OCI-LY1 (cell line): Measurements from ENCODE around the gene SLC22A15.
"Not testable (repeated sequence)": the region's sequence is repeated elsewhere in the genome, so short reads cannot be mapped to it uniquely, and the experiment has no call there.

Source experiments
- H2AFZ ChIP-seq: fragments of 200-600 bp; sonication (generic), shearing (Covaris generic); 2 replicates; pipeline ENCODE4 v1.6.0; 2014; ENCODE audit warnings: antibody characterized with exemption, mild to moderate bottlenecking, low read length
- H3F3A ChIP-seq: fragments of 200-600 bp; sonication (generic), shearing (Covaris generic); 2 replicates; pipeline ENCODE4 v1.6.0; 2014; ENCODE audit warnings: mild to moderate bottlenecking, antibody characterized with exemption, low read length, moderate library complexity; ENCODE audit not compliant: insufficient read depth
- H3K27ac ChIP-seq: fragments of 200-600 bp; sonication (generic); 2 replicates; pipeline ENCODE4 v1.5.1; 2014; ENCODE audit warnings: low read length, mixed run types, mild to moderate bottlenecking, low read depth; ENCODE audit not compliant: poor library complexity, severe bottlenecking
- H3K27me3 ChIP-seq: fragments of 200-600 bp; sonication (generic); 2 replicates; pipeline ENCODE4 v1.6.0; 2014; ENCODE audit warnings: antibody characterized with exemption, mild to moderate bottlenecking, low read length, moderate library complexity; ENCODE audit not compliant: insufficient read depth
- H3K36me3 ChIP-seq: fragments of 200-600 bp; sonication (generic); 2 replicates; pipeline ENCODE4 v1.6.1; 2014; ENCODE audit warnings: mild to moderate bottlenecking, antibody characterized with exemption, low read length, moderate library complexity, mixed read lengths; ENCODE audit not compliant: insufficient read depth
- H3K4me1 ChIP-seq: fragments of 200-600 bp; sonication (generic); 2 replicates; pipeline ENCODE4 v1.5.1; 2014; ENCODE audit warnings: mild to moderate bottlenecking, low read length, moderate library complexity; ENCODE audit not compliant: insufficient read depth, severe bottlenecking
- H3K4me2 ChIP-seq: fragments of 200-600 bp; sonication (generic), shearing (Covaris generic); 2 replicates; pipeline ENCODE4 v1.6.1; 2014; ENCODE audit warnings: low read length
- H3K4me3 ChIP-seq: fragments of 200-600 bp; sonication (generic); 2 replicates; pipeline ENCODE4 v1.5.1; 2014; ENCODE audit warnings: low read length, low read depth, mild to moderate bottlenecking, mixed read lengths; ENCODE audit not compliant: poor library complexity, severe bottlenecking
- H3K79me2 ChIP-seq: fragments of 200-600 bp; shearing (Covaris generic); 2 replicates; pipeline ENCODE4 v1.6.1; 2016; ENCODE audit warnings: mixed run types, low read length, mixed read lengths; ENCODE audit not compliant: insufficient read depth
- H3K9ac ChIP-seq: fragments of 200-600 bp; sonication (generic), shearing (Covaris generic); 2 replicates; pipeline ENCODE4 v1.6.1; 2014; ENCODE audit warnings: mild to moderate bottlenecking, low read length, mixed read lengths
- H3K9me2 ChIP-seq: fragments of 200-600 bp; sonication (generic), shearing (Covaris generic); 2 replicates; pipeline ENCODE4 v1.6.1; 2014; ENCODE audit warnings: low read depth, mild to moderate bottlenecking, low read length, mixed read lengths
- H3K9me3 ChIP-seq: fragments of 200-600 bp; shearing (Covaris generic); 2 replicates; pipeline ENCODE4 v1.6.1; 2014; ENCODE audit warnings: low read length, mixed read lengths
- H4K20me1 ChIP-seq: fragments of 200-600 bp; sonication (generic), shearing (Covaris generic); 2 replicates; pipeline ENCODE4 v1.6.0; 2016; ENCODE audit warnings: mild to moderate bottlenecking, low read length; ENCODE audit not compliant: insufficient read depth
- CTCF ChIP-seq: fragments of 200-600 bp; sonication (generic), shearing (Covaris generic); IDR thresholded peaks from 2 replicates; pipeline ENCODE4 v1.5.1; 2017; ENCODE audit warnings: mild to moderate bottlenecking, antibody characterized with exemption, low read length, moderate library complexity, mixed read lengths
- EZH2 ChIP-seq: fragments of 200-600 bp; sonication (generic), shearing (Covaris generic); IDR thresholded peaks from 2 replicates; pipeline ENCODE4 v1.8.0; 2017; ENCODE audit warnings: borderline replicate concordance, mixed run types, mild to moderate bottlenecking, antibody characterized with exemption, low read length, moderate library complexity, mixed read lengths

Gene SLC22A15

GRCh38 chr1:115988953-115989352 lies 12.6 kb downstream of the SLC22A15 start:
- H3K79me2 ChIP-seq = no peaks in the 10 kb centered on the region
- TF ChIP-seq EZH2 = no peak
- TF ChIP-seq CTCF = no peak
- no peaks in the 10 kb centered on the region for H3K36me3 ChIP-seq
- no peak overlapping the region for H2AFZ ChIP-seq
- H4K20me1 ChIP-seq = no peaks in the 10 kb centered on the region
- no peak overlapping the region for H3K27ac ChIP-seq
- no peaks in the 10 kb centered on the region for H3K27me3 ChIP-seq
- no peaks in the 10 kb centered on the region for H3K9me3 ChIP-seq
- no peaks in the 10 kb centered on the region for H3K4me1 ChIP-seq
- no peaks in the 10 kb centered on the region for H3F3A ChIP-seq
- no peaks in the 10 kb centered on the region for H3K9me2 ChIP-seq
- H3K9ac ChIP-seq = no peak overlapping the region
- no peak overlapping the region for H3K4me3 ChIP-seq
- H3K4me2 ChIP-seq = no peak overlapping the region

- Histone ChIP-seq H2AFZ (no peak overlapping the region), H3K9me2 (no peaks in the 10 kb centered on the region), H3K9me3 (no peaks in the 10 kb centered on the region), H3K4me1 (no peaks in the 10 kb centered on the region), H3K79me2 (no peaks in the 10 kb centered on the region), H3K27ac (no peak overlapping the region), H3K36me3 (no peaks in the 10 kb centered on the region), H4K20me1 (no peaks in the 10 kb centered on the region), H3K27me3 (no peaks in the 10 kb centered on the region), H3K9ac (no peak overlapping the region), H3K4me2 (no peak overlapping the region), H3K4me3 (no peak overlapping the region), H3F3A (no peaks in the 10 kb centered on the region)
- TF ChIP-seq CTCF = no peak
- TF ChIP-seq EZH2 = no peak
Measured at GRCh38 chr1:115989699-115990098, 13.4 kb downstream of the SLC22A15 start.

- H3K4me1 ChIP-seq = no peaks in the 10 kb centered on the region
- no peak overlapping the region for H3K4me2 ChIP-seq
- H4K20me1 ChIP-seq = no peaks in the 10 kb centered on the region
- no peak overlapping the region for H3K27ac ChIP-seq
- H3K36me3 ChIP-seq = no peaks in the 10 kb centered on the region
- TF ChIP-seq CTCF = no peak
- TF ChIP-seq EZH2 = no peak
- no peak overlapping the region for H3K4me3 ChIP-seq
- no peaks in the 10 kb centered on the region for H3K79me2 ChIP-seq
- H3K9me3 ChIP-seq = no peaks in the 10 kb centered on the region
- H3K27me3 ChIP-seq = no peaks in the 10 kb centered on the region
- no peaks in the 10 kb centered on the region for H3K9me2 ChIP-seq
- no peak overlapping the region for H2AFZ ChIP-seq
- no peak overlapping the region for H3K9ac ChIP-seq
- H3F3A ChIP-seq = no peaks in the 10 kb centered on the region
Measured at GRCh38 chr1:115991909-115992308, 15.6 kb downstream of the SLC22A15 start.

GRCh38 chr1:115997921-115998320 lies 21.6 kb downstream of the SLC22A15 start:
- H3K27ac ChIP-seq, H3K36me3 ChIP-seq, H3K4me2 ChIP-seq, H3K9ac ChIP-seq, H3K9me3 ChIP-seq, H3K9me2 ChIP-seq, H3K4me1 ChIP-seq, H4K20me1 ChIP-seq, H3K79me2 ChIP-seq, H2AFZ ChIP-seq, H3K4me3 ChIP-seq, H3K27me3 ChIP-seq, H3F3A ChIP-seq: not testable (repeated sequence)
